ENCODE measurements around the gene NEK6.

Gene NEK6

GRCh38 chr9:124218438-124218982 is 39.2 kb upstream of the NEK6 start:
- Histone ChIP-seq H3K36me3 (ENCODE audit: insufficient read depth, insufficient read length, low read length) (no peaks in the 10 kb centered on the region), H3K4me1 (ENCODE audit: insufficient read depth, insufficient read length) (peaks cover 10% of the 10 kb centered on the region), H3K27me3 (ENCODE audit: insufficient read depth, insufficient read length) (no peaks in the 10 kb centered on the region), H3K4me3 (ENCODE audit: insufficient read length, low read depth) (no peak overlapping the region), H3K9me3 (ENCODE audit: insufficient read depth, low read length) (no peaks in the 10 kb centered on the region), H3K9ac (ENCODE audit: insufficient read length, low read depth) (no peak overlapping the region)
- TF ChIP-seq SUZ12 (IDR thresholded peaks at IDR 0.05; ENCODE audit: extremely low read depth, insufficient read depth, insufficient read length) (no peak), ZNF274 (IDR thresholded peaks at IDR 0.05; ENCODE audit: low read depth, low read length) (no peak), YY1 (IDR thresholded peaks at IDR 0.05; ENCODE audit: insufficient read depth, insufficient read length) (no peak)
- DNase-seq (ENCODE audit: low read depth, low spot score), result no peak

DNA sequence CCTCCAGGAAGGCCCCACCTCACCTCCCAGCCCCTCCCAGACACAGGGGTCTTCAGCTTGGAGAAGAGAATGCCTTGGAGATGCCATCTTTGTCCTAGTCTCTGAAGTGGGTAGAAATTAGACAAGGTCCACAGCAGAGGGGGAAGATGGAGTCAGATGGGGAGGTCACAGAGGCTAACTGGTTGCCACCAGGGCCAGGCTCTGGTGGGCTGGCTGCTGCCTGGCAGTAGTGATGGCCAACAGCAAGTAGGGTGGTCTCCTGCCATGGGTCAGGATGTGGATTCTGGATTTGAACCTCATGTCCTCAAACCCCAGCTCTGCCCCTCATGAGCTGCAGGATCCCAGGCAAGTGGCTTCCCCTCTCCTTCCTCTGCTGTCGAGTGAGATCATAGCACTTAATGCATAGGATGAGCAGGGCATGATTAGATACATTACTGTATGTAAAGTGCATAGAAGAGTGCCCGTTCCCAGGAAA is 38.7 kb upstream of the NEK6 start:
- no peak for DNase-seq (ENCODE audit: low read depth, low spot score)
- TF ChIP-seq YY1 (IDR thresholded peaks at IDR 0.05; ENCODE audit: insufficient read depth, insufficient read length), result no peak
- TF ChIP-seq SUZ12 (IDR thresholded peaks at IDR 0.05; ENCODE audit: extremely low read depth, insufficient read depth, insufficient read length), result no peak
- no peak for TF ChIP-seq ZNF274 (IDR thresholded peaks at IDR 0.05; ENCODE audit: low read depth, low read length)
- no peak overlapping the region for H3K4me3 ChIP-seq (ENCODE audit: insufficient read length, low read depth)

DNA sequence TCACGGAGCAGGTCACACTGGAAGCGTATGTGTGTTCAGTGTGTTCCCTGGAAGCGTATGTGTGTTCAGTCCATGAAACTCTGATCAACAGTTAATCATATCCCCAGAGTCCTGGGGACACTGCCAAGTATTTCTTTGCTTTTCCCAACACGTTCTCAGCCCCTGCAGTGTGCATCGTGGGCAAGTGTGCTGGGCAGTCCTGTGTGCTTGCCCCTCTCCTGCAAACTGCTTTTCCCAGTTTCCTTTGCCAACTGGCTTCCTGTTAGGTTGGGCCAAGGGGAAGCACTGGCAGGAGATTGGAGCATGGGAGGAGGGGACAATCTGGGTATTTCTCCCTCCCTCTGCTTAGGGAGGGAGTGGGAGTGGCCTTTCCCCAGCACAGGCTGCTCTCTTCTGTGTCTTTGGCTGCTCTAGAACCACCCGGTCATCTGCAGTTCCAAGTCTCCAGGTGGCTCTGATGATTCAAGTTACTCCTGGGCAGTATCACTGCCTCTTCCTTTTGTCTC is 36.8 kb upstream of the NEK6 start:
- Histone ChIP-seq H3K4me1 (ENCODE audit: insufficient read depth, insufficient read length) (peaks cover 6% of the 10 kb centered on the region), H3K27me3 (ENCODE audit: insufficient read depth, insufficient read length) (no peaks in the 10 kb centered on the region), H3K36me3 (ENCODE audit: insufficient read depth, insufficient read length, low read length) (no peaks in the 10 kb centered on the region), H3K9me3 (ENCODE audit: insufficient read depth, low read length) (no peaks in the 10 kb centered on the region), H3K9ac (ENCODE audit: insufficient read length, low read depth) (no peak overlapping the region), H3K4me3 (ENCODE audit: insufficient read length, low read depth) (no peak overlapping the region)
- no peak for DNase-seq (ENCODE audit: low read depth, low spot score)
- TF ChIP-seq YY1 (IDR thresholded peaks at IDR 0.05; ENCODE audit: insufficient read depth, insufficient read length) (no peak), ZNF274 (IDR thresholded peaks at IDR 0.05; ENCODE audit: low read depth, low read length) (no peak), SUZ12 (IDR thresholded peaks at IDR 0.05; ENCODE audit: extremely low read depth, insufficient read depth, insufficient read length) (no peak)

More for the DNA sequence above, 38.7 kb upstream of the NEK6 start:
- Histone ChIP-seq H3K9ac (ENCODE audit: insufficient read length, low read depth) (no peak overlapping the region), H3K4me1 (ENCODE audit: insufficient read depth, insufficient read length) (peaks cover 10% of the 10 kb centered on the region), H3K9me3 (ENCODE audit: insufficient read depth, low read length) (no peaks in the 10 kb centered on the region), H3K27me3 (ENCODE audit: insufficient read depth, insufficient read length) (no peaks in the 10 kb centered on the region), H3K36me3 (ENCODE audit: insufficient read depth, insufficient read length, low read length) (no peaks in the 10 kb centered on the region)

- Histone ChIP-seq H3K9me3 (ENCODE audit: insufficient read depth, low read length) (no peaks in the 10 kb centered on the region), H3K27me3 (ENCODE audit: insufficient read depth, insufficient read length) (no peaks in the 10 kb centered on the region), H3K9ac (ENCODE audit: insufficient read length, low read depth) (no peak overlapping the region), H3K36me3 (ENCODE audit: insufficient read depth, insufficient read length, low read length) (no peaks in the 10 kb centered on the region), H3K4me3 (ENCODE audit: insufficient read length, low read depth) (no peak overlapping the region), H3K4me1 (ENCODE audit: insufficient read depth, insufficient read length) (peaks cover 6% of the 10 kb centered on the region)
- TF ChIP-seq SUZ12 (IDR thresholded peaks at IDR 0.05; ENCODE audit: extremely low read depth, insufficient read depth, insufficient read length) (no peak), YY1 (IDR thresholded peaks at IDR 0.05; ENCODE audit: insufficient read depth, insufficient read length) (no peak), ZNF274 (IDR thresholded peaks at IDR 0.05; ENCODE audit: low read depth, low read length) (no peak)
- no peak for DNase-seq (ENCODE audit: low read depth, low spot score)
These were observed 36.1 kb upstream of the NEK6 start for GRCh38 chr9:124221676-124222075.

GRCh38 chr9:124222109-124222508 is 35.6 kb upstream of the NEK6 start:
- DNase-seq (ENCODE audit: low read depth, low spot score), result no peak
- no peaks in the 10 kb centered on the region for H3K36me3 ChIP-seq (ENCODE audit: insufficient read depth, insufficient read length, low read length)
- peaks cover 6% of the 10 kb centered on the region for H3K4me1 ChIP-seq (ENCODE audit: insufficient read depth, insufficient read length)
- no peaks in the 10 kb centered on the region for H3K9me3 ChIP-seq (ENCODE audit: insufficient read depth, low read length)
- H3K27me3 ChIP-seq (ENCODE audit: insufficient read depth, insufficient read length), result no peaks in the 10 kb centered on the region
- TF ChIP-seq ZNF274 (IDR thresholded peaks at IDR 0.05; ENCODE audit: low read depth, low read length), result no peak
- TF ChIP-seq SUZ12 (IDR thresholded peaks at IDR 0.05; ENCODE audit: extremely low read depth, insufficient read depth, insufficient read length), result no peak
- no peak for TF ChIP-seq YY1 (IDR thresholded peaks at IDR 0.05; ENCODE audit: insufficient read depth, insufficient read length)
- no peak overlapping the region for H3K9ac ChIP-seq (ENCODE audit: insufficient read length, low read depth)
- no peak overlapping the region for H3K4me3 ChIP-seq (ENCODE audit: insufficient read length, low read depth)

DNA sequence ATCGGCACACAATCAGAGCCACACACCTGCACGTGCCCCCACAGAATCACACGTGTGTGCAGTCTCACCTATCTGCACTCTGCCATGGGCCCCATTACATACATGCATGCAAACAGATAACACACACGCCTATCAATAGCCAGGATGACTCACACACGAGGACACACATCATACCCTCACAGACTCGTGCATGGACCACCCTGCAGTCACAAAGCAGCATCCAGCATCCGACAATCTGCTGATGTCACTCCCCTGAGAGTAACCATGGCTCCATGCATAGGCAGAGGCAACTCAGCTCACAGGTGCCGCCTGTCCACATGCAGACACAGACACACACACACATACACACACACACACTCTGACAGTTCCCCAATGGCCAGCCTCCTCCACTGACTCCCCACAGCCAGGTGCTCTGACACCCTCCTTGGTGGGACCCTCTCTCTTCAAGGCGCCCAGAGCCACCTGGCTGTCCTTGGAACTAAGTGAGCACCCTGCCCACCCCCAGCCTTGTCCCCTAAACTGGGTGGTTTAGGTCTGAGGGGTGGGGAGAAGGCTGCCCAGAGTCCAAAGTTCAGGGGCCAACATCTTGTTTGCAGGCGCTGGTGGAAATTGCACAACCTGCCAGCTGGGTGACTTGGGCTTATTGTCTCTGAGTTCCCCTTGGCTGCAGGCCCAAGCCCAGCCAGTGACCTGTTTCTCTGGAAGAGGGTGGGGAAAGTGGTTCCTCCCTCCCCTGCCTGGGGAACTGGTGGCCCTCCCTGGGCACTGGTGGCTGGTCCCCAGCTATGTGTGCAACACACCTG is 34.6 kb upstream of the NEK6 start:
- Histone ChIP-seq H3K4me1 (ENCODE audit: insufficient read depth, insufficient read length) (peaks cover 6% of the 10 kb centered on the region), H3K36me3 (ENCODE audit: insufficient read depth, insufficient read length, low read length) (no peaks in the 10 kb centered on the region), H3K4me3 (ENCODE audit: insufficient read length, low read depth) (no peak overlapping the region), H3K27me3 (ENCODE audit: insufficient read depth, insufficient read length) (no peaks in the 10 kb centered on the region), H3K9me3 (ENCODE audit: insufficient read depth, low read length) (no peaks in the 10 kb centered on the region), H3K9ac (ENCODE audit: insufficient read length, low read depth) (no peak overlapping the region)
- TF ChIP-seq YY1 (IDR thresholded peaks at IDR 0.05; ENCODE audit: insufficient read depth, insufficient read length) (no peak), SUZ12 (IDR thresholded peaks at IDR 0.05; ENCODE audit: extremely low read depth, insufficient read depth, insufficient read length) (no peak), ZNF274 (IDR thresholded peaks at IDR 0.05; ENCODE audit: low read depth, low read length) (no peak)
- no peak for DNase-seq (ENCODE audit: low read depth, low spot score)

- no peak for TF ChIP-seq YY1 (IDR thresholded peaks at IDR 0.05; ENCODE audit: insufficient read depth, insufficient read length)
- TF ChIP-seq ZNF274 (IDR thresholded peaks at IDR 0.05; ENCODE audit: low read depth, low read length), result no peak
- no peak for TF ChIP-seq SUZ12 (IDR thresholded peaks at IDR 0.05; ENCODE audit: extremely low read depth, insufficient read depth, insufficient read length)
- no peak for DNase-seq (ENCODE audit: low read depth, low spot score)
- Histone ChIP-seq H3K9me3 (ENCODE audit: insufficient read depth, low read length) (no peaks in the 10 kb centered on the region), H3K4me1 (ENCODE audit: insufficient read depth, insufficient read length) (peaks cover 5% of the 10 kb centered on the region), H3K4me3 (ENCODE audit: insufficient read length, low read depth) (no peak overlapping the region), H3K27me3 (ENCODE audit: insufficient read depth, insufficient read length) (no peaks in the 10 kb centered on the region), H3K36me3 (ENCODE audit: insufficient read depth, insufficient read length, low read length) (no peaks in the 10 kb centered on the region), H3K9ac (ENCODE audit: insufficient read length, low read depth) (no peak overlapping the region)
These were observed 31.8 kb upstream of the NEK6 start for GRCh38 chr9:124225945-124226344.

Measured in NT2/D1 (cell line).